PC-9 (cell line): ENCODE results near the gene JOSD2. TPM values are rescaled to one million over a fixed set of nuclear protein-coding genes. Genes with fewer than 3 reads are reported as not detected.

Experiments used
- BruUV-seq: library from RNA; stranded (reverse); fragments of 400-500 nt; replicated peaks from 2 replicates; lab custom pipeline; 2021; lab: Mats Ljungman, UMichigan
- CTCF ChIA-PET: fragments of 300-600 bp; sonication (Branson Sonifier 250); formaldehyde crosslinking; loops from one replicate; lab custom pipeline; 2022; ENCODE audit warnings: antibody characterized with exemption; lab: Charles Lee
- POLR2A ChIA-PET: fragments of 300-600 bp; sonication (Branson Sonifier 250); formaldehyde crosslinking; loops from one replicate; lab custom pipeline; 2022; ENCODE audit warnings: antibody characterized with exemption; ENCODE audit not compliant: unreplicated experiment; lab: Charles Lee
- DNase-seq, 2 experiments: peaks; one replicate each; pipeline versions ENCODE4 v3.0.0 to v3.0.0-alpha.2; 2015 to 2022; ENCODE audit warnings: mixed read lengths in 1 of 2
- H2AFZ ChIP-seq: fragments of 200-600 bp; sonication (generic); 2 replicates; pipeline ENCODE4 v1.8.1; 2017; ENCODE audit warnings: antibody characterized with exemption
- H3F3A ChIP-seq: fragments of 200-600 bp; sonication (generic); 2 replicates; pipeline ENCODE4 v1.8.1; 2017; ENCODE audit warnings: antibody characterized with exemption, mild to moderate bottlenecking, low read depth; ENCODE audit not compliant: insufficient read depth
- H3K27ac ChIP-seq: fragments of 200-600 bp; sonication (generic); 2 replicates; pipeline ENCODE4 v1.6.1; 2016; ENCODE audit warnings: mixed run types
- H3K27me3 ChIP-seq: fragments of 200-600 bp; sonication (generic); 2 replicates; pipeline ENCODE4 v1.6.1; 2016; ENCODE audit warnings: low read depth, mixed run types; ENCODE audit not compliant: insufficient read depth
- H3K36me3 ChIP-seq: fragments of 200-600 bp; sonication (generic); 2 replicates; pipeline ENCODE4 v1.6.1; 2016; ENCODE audit warnings: low read depth, mixed run types
- H3K4me1 ChIP-seq: fragments of 200-600 bp; sonication (generic); replicated peaks from 2 replicates; pipeline ENCODE4 v1.6.1; 2016; ENCODE audit warnings: mixed run types; ENCODE audit not compliant: insufficient read depth
- H3K4me2 ChIP-seq: fragments of 200-600 bp; sonication (generic); 2 replicates; pipeline ENCODE4 v1.6.1; 2017; ENCODE audit warnings: mixed run types
- H3K4me3 ChIP-seq: fragments of 200-600 bp; sonication (generic); 2 replicates; pipeline ENCODE4 v1.6.1; 2016; ENCODE audit warnings: mixed run types
- H3K79me2 ChIP-seq: fragments of 200-600 bp; sonication (generic); 2 replicates; pipeline ENCODE4 v1.6.1; 2017; ENCODE audit warnings: low read depth, mixed run types
- H3K9me2 ChIP-seq: fragments of 200-600 bp; sonication (generic); 2 replicates; pipeline ENCODE4 v1.8.1; 2017; ENCODE audit warnings: mild to moderate bottlenecking; ENCODE audit not compliant: insufficient read depth
- H3K9me3 ChIP-seq: fragments of 200-600 bp; sonication (generic); 2 replicates; pipeline ENCODE4 v1.8.1; 2016; ENCODE audit warnings: low read depth; ENCODE audit not compliant: insufficient read depth
- H4K20me1 ChIP-seq: fragments of 200-600 bp; sonication (generic); 2 replicates; pipeline ENCODE4 v1.8.1; 2017; ENCODE audit not compliant: insufficient read depth
- CTCF ChIP-seq: fragments of 200-600 bp; sonication (generic); conservative IDR thresholded peaks from 2 replicates; pipeline ENCODE4 v1.6.1; 2017; ENCODE audit warnings: mixed run types, antibody characterized with exemption, mild to moderate bottlenecking, moderate library complexity
- EZH2 ChIP-seq: fragments of 200-600 bp; sonication (generic); IDR thresholded peaks from 2 replicates; pipeline ENCODE4 v1.8.0; 2017; ENCODE audit warnings: antibody characterized with exemption, low read depth
- intact Hi-C: fragments of 100-400 bp; cut with micrococcal nuclease; formaldehyde crosslinking; loops from one replicate; pipeline ENCODE4 v1.10.0; 2022; ENCODE audit not compliant: unreplicated experiment
- total RNA-seq: library from RNA; stranded (reverse); gene quantifications from 2 replicates; pipeline ENCODE4 v1.2.3, GENCODE V29; 2021

The JOSD2 gene
- total RNA-seq, 1 experiment from 2014 or later: 44.3 TPM

- H2AFZ ChIP-seq: no peak overlapping the region
- intact Hi-C loops: no loop called here
- no peaks in the 10 kb centered on the region for H3K9me2 ChIP-seq
- POLR2A ChIA-PET: no interaction called here
- H3K27me3 ChIP-seq: peaks cover 100% of the 10 kb centered on the region
- no TSS peak for BruUV-seq
- H3K4me1 ChIP-seq: no peaks in the 10 kb centered on the region
- no peak for DNase-seq
- H3K4me2 ChIP-seq: no peak overlapping the region
- CTCF ChIA-PET: no interaction called here
- H3F3A ChIP-seq: no peaks in the 10 kb centered on the region
- no peaks in the 10 kb centered on the region for H3K9me3 ChIP-seq
- peaks cover 5% of the 10 kb centered on the region; the same call in 1 of the 2 replicates for H4K20me1 ChIP-seq
- no peak overlapping the region for H3K27ac ChIP-seq
- H3K4me3 ChIP-seq: no peak overlapping the region
- H3K36me3 ChIP-seq: no peaks in the 10 kb centered on the region
- TF ChIP-seq CTCF (no peak), EZH2 (no peak)
- no peaks in the 10 kb centered on the region for H3K79me2 ChIP-seq
Observed at GRCh38 chr19:50551034-50551714, 40.2 kb upstream of the JOSD2 start.

- ChIA-PET POLR2A (no interaction called here), CTCF (no interaction called here)
- no peak overlapping the region for H3K27ac ChIP-seq
- no peak overlapping the region for H3K4me2 ChIP-seq
- H3K36me3 ChIP-seq: no peaks in the 10 kb centered on the region
- H2AFZ ChIP-seq: no peak overlapping the region
- H3K4me3 ChIP-seq: no peak overlapping the region
- no TSS peak for BruUV-seq
- H3K27me3 ChIP-seq: peaks cover 99% of the 10 kb centered on the region
- H3K79me2 ChIP-seq: no peaks in the 10 kb centered on the region
- no peaks in the 10 kb centered on the region for H3F3A ChIP-seq
- intact Hi-C loops: no loop called here
- H3K9me3 ChIP-seq: no peaks in the 10 kb centered on the region
- peaks cover 5% of the 10 kb centered on the region; the same call in 1 of the 2 replicates for H4K20me1 ChIP-seq
- H3K4me1 ChIP-seq: no peaks in the 10 kb centered on the region
- no peak for TF ChIP-seq CTCF
- no peak for TF ChIP-seq EZH2
- DNase-seq: no peak
- H3K9me2 ChIP-seq: no peaks in the 10 kb centered on the region
Observed at GRCh38 chr19:50550594-50550966, 39.6 kb upstream of the JOSD2 start.

- H2AFZ ChIP-seq: no peak overlapping the region
- H3K27ac ChIP-seq: no peak overlapping the region
- no peaks in the 10 kb centered on the region for H3K9me2 ChIP-seq
- TF ChIP-seq EZH2 (no peak), CTCF (no peak)
- CTCF ChIA-PET: interaction anchor here (0.6 kb wide), 1 partner anchor 1851 kb away, joined by 3 read pairs; no protein-coding TSS in a partner anchor
- H3K27me3 ChIP-seq: peaks cover 97% of the 10 kb centered on the region
- H3K4me2 ChIP-seq: no peak overlapping the region
- H3K4me1 ChIP-seq: no peaks in the 10 kb centered on the region
- POLR2A ChIA-PET: no interaction called here
- no peaks in the 10 kb centered on the region for H3K9me3 ChIP-seq
- BruUV-seq: no TSS peak
- intact Hi-C loops: no loop called here
- H3F3A ChIP-seq: no peaks in the 10 kb centered on the region
- DNase-seq: no peak
- H4K20me1 ChIP-seq: peaks cover 5% of the 10 kb centered on the region; the same call in 1 of the 2 replicates
- H3K36me3 ChIP-seq: no peaks in the 10 kb centered on the region
- no peaks in the 10 kb centered on the region for H3K79me2 ChIP-seq
- no peak overlapping the region for H3K4me3 ChIP-seq
Observed at GRCh38 chr19:50549927-50550593, 39.1 kb upstream of the JOSD2 start.
